Stomach (tissue), 9 donors: ENCODE data around the gene NDC80. TPM values are rescaled to one million over a fixed set of nuclear protein-coding genes. Genes with fewer than 3 reads are reported as not detected.

Experiments used
- DNase-seq, 2 donors: peaks; one replicate each; pipeline versions ENCODE4 v3.0.0 to v3.0.0-alpha.2; 2013 to 2019
- H3K27ac ChIP-seq, 5 donors: fragments of 200-600 bp in 4 of 5; sonication (generic) in 4 of 5; one replicate each; pipeline ENCODE4 v1.5.1; 2013 to 2019; ENCODE audit warnings: mild to moderate bottlenecking in 1 of 5, moderate library complexity in 1 of 5
- H3K27me3 ChIP-seq, 3 donors: fragments of 200-600 bp; sonication (generic); one replicate each; pipeline ENCODE4 v1.5.1; 2017 to 2019; ENCODE audit warnings: mixed run types in 1 of 3
- H3K36me3 ChIP-seq, 4 donors: fragments of 200-600 bp; sonication (generic); 1 replicate in 3 of 4; 2 replicates in 1 of 4; pipeline ENCODE4 v1.5.1; 2016 to 2019
- H3K4me1 ChIP-seq, 4 donors: fragments of 200-600 bp; sonication (generic); one replicate each; pipeline ENCODE4 v1.5.1; 2016 to 2019
- H3K4me3 ChIP-seq, 4 donors: fragments of 200-600 bp; sonication (generic) in 3 of 4; one replicate each; pipeline ENCODE4 v1.5.1; 2016 to 2019; ENCODE audit warnings: mild to moderate bottlenecking in 1 of 4
- H3K9me3 ChIP-seq, 4 donors: fragments of 200-600 bp; sonication (generic); one replicate each; pipeline ENCODE4 v1.5.1; 2016 to 2019
- CTCF ChIP-seq, 7 experiments: fragments of 450-650 bp in 4 of 7; fragments of 200-600 bp in 3 of 7; sonication (generic) in 3 of 7; IDR thresholded peaks; one replicate each; pipeline ENCODE4 v1.5.1; 2016 to 2019; ENCODE audit warnings: antibody characterized with exemption in 7 of 7, control low read depth in 2 of 7, mild to moderate bottlenecking in 1 of 7
- EP300 ChIP-seq: sonication (generic); formaldehyde crosslinking; IDR thresholded peaks from one replicate; pipeline ENCODE4 v1.6.1; 2017; ENCODE audit warnings: antibody characterized with exemption
- POLR2A ChIP-seq, 4 donors: fragments of 450-650 bp; IDR thresholded peaks; one replicate each; pipeline ENCODE4 v1.6.1; 2016; ENCODE audit warnings: antibody characterized with exemption in 4 of 4, control low read depth in 2 of 4, mild to moderate bottlenecking in 1 of 4, moderate library complexity in 1 of 4
- POLR2AphosphoS5 ChIP-seq, 3 donors: sonication (generic); formaldehyde crosslinking; IDR thresholded peaks; one replicate each; pipeline ENCODE4 v1.6.1; 2016; ENCODE audit warnings: antibody characterized with exemption in 3 of 3
- WGBS, 5 donors: extraction: QIAGEN DNeasy Blood & Tissue Kit in 3 of 5; methylation state at CpG; one replicate each; pipeline versions ENCODE4 v1.1.5 to v1.1.7; 2013 to 2018; 5-methylcytosine and 5-hydroxymethylcytosine counted together
- intact Hi-C: fragments of 100-400 bp; cut with DNase I; formaldehyde crosslinking; loops from one replicate; pipeline ENCODE4 v1.15.1; 2023; ENCODE audit warnings: low total_unique reads
- polyA plus RNA-seq, 3 donors: library from polyadenylated mRNA; stranded (reverse); fragments of 200-250 nt; gene quantifications; one replicate each; pipeline ENCODE4 v1.2.3, GENCODE V29; 2013
- total RNA-seq, 5 donors: library from RNA; depleted of rRNA; stranded (reverse); fragments of >200 nt; gene quantifications; one replicate each; pipeline versions ENCODE4 v1.1.0 to v1.2.3, GENCODE V29; 2014 to 2016
- donor health status: healthy with polysubstance abuse.
- donor health status: Bipolar disorder and iron deficiency.
- donor health status: healthy.

NDC80 gene
- total and polyA plus RNA-seq, 8 donors, result 1.4 to 25.7 (median 3.3) TPM

GRCh38 chr18:2529154-2529553, 42.2 kb upstream of the NDC80 start:
- Histone ChIP-seq H3K9me3 (no peaks in the 10 kb centered on the region), H3K4me3 (no peak overlapping the region), H3K36me3 (peaks cover 0 to 6% (median 2%) of the 10 kb centered on the region in 4 donors), H3K27ac (no peak overlapping the region), H3K4me1 (no peaks in the 10 kb centered on the region), H3K27me3 (no peaks in the 10 kb centered on the region)
- TF ChIP-seq POLR2A (IDR thresholded peaks at IDR 0.05) (no peak), EP300 (no peak), POLR2AphosphoS5 (IDR thresholded peaks at IDR 0.05) (no peak), CTCF (IDR thresholded peaks at IDR 0.05) (no peak)
- intact Hi-C loops, result no loop called here
- 90 to 95% (median 93%) methylated on average over 7 of the region's 7 CpGs for WGBS, 5 donors
- no peak for DNase-seq

GRCh38 chr18:2531751-2532150, 39.6 kb upstream of the NDC80 start:
- intact Hi-C loops, result no loop called here
- whole genome bisulfite sequencing, 5 donors, result 87 to 97% (median 90%) methylated on average over 2 of the region's 2 CpGs

GRCh38 chr18:2532797-2533196, 38.6 kb upstream of the NDC80 start:
- DNase-seq, result no peak
- no peak overlapping the region for H3K4me3 ChIP-seq
- intact Hi-C loops, result no loop called here
- H3K9me3 ChIP-seq, result no peaks in the 10 kb centered on the region
- H3K36me3 ChIP-seq, result peaks cover 0 to 6% (median 2%) of the 10 kb centered on the region in 4 donors
- no peaks in the 10 kb centered on the region for H3K4me1 ChIP-seq
- 88 to 98% (median 97%) methylated on average over 2 of the region's 2 CpGs for WGBS, 5 donors
- TF ChIP-seq EP300, result no peak
- TF ChIP-seq POLR2A (IDR thresholded peaks at IDR 0.05), result no peak
- H3K27me3 ChIP-seq, result no peaks in the 10 kb centered on the region
- H3K27ac ChIP-seq, result no peak overlapping the region

More at GRCh38 chr18:2531751-2532150, 39.6 kb upstream of the NDC80 start:
- Histone ChIP-seq H3K9me3 (no peaks in the 10 kb centered on the region), H3K27me3 (no peaks in the 10 kb centered on the region), H3K4me1 (no peaks in the 10 kb centered on the region), H3K4me3 (no peak overlapping the region), H3K27ac (no peak overlapping the region), H3K36me3 (peaks cover 0 to 6% (median 2%) of the 10 kb centered on the region in 4 donors)
- no peak for TF ChIP-seq CTCF (IDR thresholded peaks at IDR 0.05)
- TF ChIP-seq POLR2AphosphoS5 (IDR thresholded peaks at IDR 0.05), result no peak
- TF ChIP-seq EP300, result no peak
- TF ChIP-seq POLR2A (IDR thresholded peaks at IDR 0.05), result no peak
- no peak for DNase-seq

GRCh38 chr18:2534906-2535305, 36.5 kb upstream of the NDC80 start:
- H3K9me3 ChIP-seq, result no peaks in the 10 kb centered on the region
- DNase-seq, result no peak
- intact Hi-C loops, result no loop called here
- no peaks in the 10 kb centered on the region for H3K4me1 ChIP-seq
- TF ChIP-seq CTCF (IDR thresholded peaks at IDR 0.05) (no peak), EP300 (no peak), POLR2A (IDR thresholded peaks at IDR 0.05) (no peak), POLR2AphosphoS5 (IDR thresholded peaks at IDR 0.05) (no peak)
- H3K36me3 ChIP-seq, result peaks cover 0 to 9% (median 3%) of the 10 kb centered on the region in 4 donors
- no peaks in the 10 kb centered on the region for H3K27me3 ChIP-seq
- 87 to 100% (median 94%) methylated on average over 1 of the region's 1 CpG for WGBS, 5 donors
- no peak overlapping the region for H3K27ac ChIP-seq
- H3K4me3 ChIP-seq, result no peak overlapping the region

- H3K36me3 ChIP-seq, result peaks cover 0 to 9% (median 3%) of the 10 kb centered on the region in 4 donors
- no peak overlapping the region for H3K27ac ChIP-seq
- no peaks in the 10 kb centered on the region for H3K4me1 ChIP-seq
- no peaks in the 10 kb centered on the region for H3K9me3 ChIP-seq
- intact Hi-C loops, result no loop called here
- DNase-seq, result no peak
- 94 to 100% (median 100%) methylated on average over 1 of the region's 1 CpG for WGBS, 5 donors
- no peaks in the 10 kb centered on the region for H3K27me3 ChIP-seq
- TF ChIP-seq POLR2A (IDR thresholded peaks at IDR 0.05) (no peak), CTCF (IDR thresholded peaks at IDR 0.05) (no peak), EP300 (no peak), POLR2AphosphoS5 (IDR thresholded peaks at IDR 0.05) (no peak)
- H3K4me3 ChIP-seq, result no peak overlapping the region
These were observed 35.9 kb upstream of the NDC80 start for GRCh38 chr18:2535419-2535910.
